Activated naive CD8-positive, alpha-beta T cell treated with anti-CD3 and anti-CD28 coated beads, Interleukin-2, amount 50 U/mL, for 16 hours (primary cell): Measurements from ENCODE around the gene LY6G6D.

ENCODE experiments used
- DNase-seq: peaks from one replicate; pipeline ENCODE4 v3.0.0-alpha.2; 2020; ENCODE audit warnings: low read depth, low spot score

The LY6G6D gene

GRCh38 chr6:31719001-31719400 is 3.9 kb downstream of the LY6G6D start:
- DNase-seq = no peak

- DNase-seq = no peak
These were observed 5.1 kb downstream of the LY6G6D start for GRCh38 chr6:31720196-31720770.

GRCh38 chr6:31721351-31722020 is 6.3 kb downstream of the LY6G6D start, which contains the start of gene LY6G6C:
LY6G6C (minus strand) TSS chr6:31721746; CDS start chr6:31721679, 67 bp downstream.
- no peak for DNase-seq

- no peak for DNase-seq
These were observed 7.0 kb downstream of the LY6G6D start for GRCh38 chr6:31722173-31722572.

- DNase-seq = no peak
These were observed 8.3 kb downstream of the LY6G6D start, which contains the start of gene MPIG6B for GRCh38 chr6:31723245-31723979. MPIG6B (plus strand) TSS chr6:31723373; CDS start chr6:31723384, 11 bp downstream.

GRCh38 chr6:31723980-31724691 is 9.0 kb downstream of the LY6G6D start:
- DNase-seq = no peak

GRCh38 chr6:31725502-31726350 is 10.6 kb downstream of the LY6G6D start:
- no peak for DNase-seq

GRCh38 chr6:31727034-31727716 is 12.0 kb downstream of the LY6G6D start:
- DNase-seq = no peak

- DNase-seq = no peak
These were observed 12.8 kb downstream of the LY6G6D start for GRCh38 chr6:31727717-31728671.

GRCh38 chr6:31728767-31729514 is 13.8 kb downstream of the LY6G6D start, which contains the start of gene DDAH2:
DDAH2 (minus strand) TSS chr6:31729299; CDS start chr6:31729161, 138 bp downstream.
- DNase-seq = no peak

GRCh38 chr6:31729515-31729978 is 14.4 kb downstream of the LY6G6D start:
- DNase-seq = peak; percentile 43

GRCh38 chr6:31729979-31730630 is 15.0 kb downstream of the LY6G6D start:
- DNase-seq = no peak

GRCh38 chr6:31730631-31731086 is 15.5 kb downstream of the LY6G6D start:
- DNase-seq = no peak

GRCh38 chr6:31732029-31732428 is 16.9 kb downstream of the LY6G6D start:
- DNase-seq = no peak

GRCh38 chr6:31733734-31734133 is 18.6 kb downstream of the LY6G6D start:
- no peak for DNase-seq

- DNase-seq = no peak
These were observed 19.2 kb downstream of the LY6G6D start for GRCh38 chr6:31734247-31734820.

GRCh38 chr6:31734821-31735406 is 19.8 kb downstream of the LY6G6D start:
- DNase-seq = no peak
